ENCODE data around the gene CYSRT1. TPM values are rescaled to one million over a fixed set of nuclear protein-coding genes. Genes with fewer than 3 reads are reported as not detected.

Gene CYSRT1
- polyA plus RNA-seq, 1 experiment, result 0.74 TPM

DNA sequence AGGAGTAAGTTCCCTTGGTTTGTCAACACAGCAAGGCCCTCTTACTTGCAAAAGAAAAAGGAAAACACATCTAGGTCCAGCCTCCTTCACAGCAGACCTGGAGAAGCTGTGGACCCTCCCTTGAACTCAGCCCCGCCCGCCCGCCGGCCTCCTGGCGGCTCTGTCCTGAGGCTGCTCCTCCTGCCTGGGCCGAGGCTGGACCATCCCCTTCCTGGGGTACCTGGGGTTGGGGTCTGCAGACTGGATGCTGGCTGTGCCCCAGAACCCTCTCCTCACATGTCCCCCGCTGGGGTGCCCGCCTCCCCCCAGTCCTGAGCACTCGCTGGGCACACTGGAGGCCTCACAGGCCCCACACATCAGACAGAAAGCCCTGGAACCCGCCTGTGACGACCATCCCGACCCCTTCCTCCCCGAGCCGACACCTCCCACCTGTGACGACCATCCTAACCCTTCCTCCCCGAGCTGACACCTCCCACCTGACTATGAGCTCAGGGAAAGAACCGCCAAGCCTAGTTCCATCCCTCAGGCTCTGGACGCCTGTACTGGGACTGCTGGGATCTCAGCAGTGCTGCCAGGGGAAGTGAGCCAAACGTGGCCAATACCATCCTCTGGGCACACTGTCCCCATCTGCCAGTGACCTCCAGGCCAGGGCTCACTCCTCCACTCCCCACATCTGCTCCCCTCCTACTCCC lies 45.9 kb upstream of the CYSRT1 start:
- CTCF ChIA-PET, result interaction anchor here (1.2 kb wide), 1 partner anchor 24 kb away, joined by 3 read pairs; no protein-coding TSS in a partner anchor
- POLR2A ChIA-PET, result no interaction called here
- Histone ChIP-seq H3K4me3 (ENCODE audit: low read depth, low read length) (no peak overlapping the region), H3K36me3 (ENCODE audit: control insufficient read depth, insufficient read depth, low read length) (peaks cover 27% of the 10 kb centered on the region), H3K27me3 (ENCODE audit: control insufficient read depth, insufficient read depth, low read length) (no peaks in the 10 kb centered on the region)
- DNase-seq (ENCODE audit: low read depth), result no peak
- TF ChIP-seq, protein P1, sequence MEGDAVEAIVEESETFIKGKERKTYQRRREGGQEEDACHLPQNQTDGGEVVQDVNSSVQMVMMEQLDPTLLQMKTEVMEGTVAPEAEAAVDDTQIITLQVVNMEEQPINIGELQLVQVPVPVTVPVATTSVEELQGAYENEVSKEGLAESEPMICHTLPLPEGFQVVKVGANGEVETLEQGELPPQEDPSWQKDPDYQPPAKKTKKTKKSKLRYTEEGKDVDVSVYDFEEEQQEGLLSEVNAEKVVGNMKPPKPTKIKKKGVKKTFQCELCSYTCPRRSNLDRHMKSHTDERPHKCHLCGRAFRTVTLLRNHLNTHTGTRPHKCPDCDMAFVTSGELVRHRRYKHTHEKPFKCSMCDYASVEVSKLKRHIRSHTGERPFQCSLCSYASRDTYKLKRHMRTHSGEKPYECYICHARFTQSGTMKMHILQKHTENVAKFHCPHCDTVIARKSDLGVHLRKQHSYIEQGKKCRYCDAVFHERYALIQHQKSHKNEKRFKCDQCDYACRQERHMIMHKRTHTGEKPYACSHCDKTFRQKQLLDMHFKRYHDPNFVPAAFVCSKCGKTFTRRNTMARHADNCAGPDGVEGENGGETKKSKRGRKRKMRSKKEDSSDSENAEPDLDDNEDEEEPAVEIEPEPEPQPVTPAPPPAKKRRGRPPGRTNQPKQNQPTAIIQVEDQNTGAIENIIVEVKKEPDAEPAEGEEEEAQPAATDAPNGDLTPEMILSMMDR (IDR thresholded peaks at IDR 0.05; ENCODE audit: insufficient read depth, low read depth, low read length), result no peak

DNA sequence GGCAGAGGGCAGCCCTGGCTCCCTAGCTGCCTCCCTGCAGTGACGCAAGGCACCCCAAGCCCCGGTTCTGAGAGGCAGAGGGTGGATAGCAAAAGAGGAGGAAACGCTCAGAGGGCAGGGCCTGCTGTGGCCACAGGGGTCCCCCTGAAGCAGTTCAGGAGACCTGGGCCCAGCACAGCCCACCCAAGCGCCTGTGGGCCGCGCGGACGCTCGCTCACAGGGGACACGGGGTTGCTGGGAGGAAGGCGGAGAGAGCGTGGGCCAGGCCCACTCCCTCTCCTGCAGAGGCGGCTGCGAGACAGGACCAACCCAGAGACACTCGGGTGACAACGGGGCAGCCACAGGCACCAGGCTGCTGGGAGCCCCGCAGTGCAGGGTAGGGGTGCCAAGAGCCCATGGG lies 45.2 kb upstream of the CYSRT1 start:
- POLR2A ChIA-PET, result interaction anchor here (0.6 kb wide), 1 partner anchor 9 kb away, joined by 3 read pairs; no protein-coding TSS in a partner anchor
- H3K36me3 ChIP-seq (ENCODE audit: control insufficient read depth, insufficient read depth, low read length), result peaks cover 32% of the 10 kb centered on the region
- TF ChIP-seq, protein P1 (IDR thresholded peaks at IDR 0.05; ENCODE audit: insufficient read depth, low read depth, low read length), result no peak
- H3K4me3 ChIP-seq (ENCODE audit: low read depth, low read length), result no peak overlapping the region
- no peaks in the 10 kb centered on the region for H3K27me3 ChIP-seq (ENCODE audit: control insufficient read depth, insufficient read depth, low read length)
- CTCF ChIA-PET, result no interaction called here
- DNase-seq (ENCODE audit: low read depth), result no peak

- Histone ChIP-seq H3K36me3 (ENCODE audit: control insufficient read depth, insufficient read depth, low read length) (peaks cover 35% of the 10 kb centered on the region), H3K4me3 (ENCODE audit: low read depth, low read length) (no peak overlapping the region), H3K27me3 (ENCODE audit: control insufficient read depth, insufficient read depth, low read length) (no peaks in the 10 kb centered on the region)
- no peak for DNase-seq (ENCODE audit: low read depth)
- TF ChIP-seq, protein P1 (IDR thresholded peaks at IDR 0.05; ENCODE audit: insufficient read depth, low read depth, low read length), result no peak
- ChIA-PET POLR2A (interaction anchor here (0.6 kb wide), 1 partner anchor 10 kb away, joined by 3 read pairs; no protein-coding TSS in a partner anchor), CTCF (interaction anchor here (1.1 kb wide), 1 partner anchor 47 kb away, joined by 4 read pairs; the partner anchor contains the start of gene RNF224)
Observed at GRCh38 chr9:137180491-137180890, 44.5 kb upstream of the CYSRT1 start.

DNA sequence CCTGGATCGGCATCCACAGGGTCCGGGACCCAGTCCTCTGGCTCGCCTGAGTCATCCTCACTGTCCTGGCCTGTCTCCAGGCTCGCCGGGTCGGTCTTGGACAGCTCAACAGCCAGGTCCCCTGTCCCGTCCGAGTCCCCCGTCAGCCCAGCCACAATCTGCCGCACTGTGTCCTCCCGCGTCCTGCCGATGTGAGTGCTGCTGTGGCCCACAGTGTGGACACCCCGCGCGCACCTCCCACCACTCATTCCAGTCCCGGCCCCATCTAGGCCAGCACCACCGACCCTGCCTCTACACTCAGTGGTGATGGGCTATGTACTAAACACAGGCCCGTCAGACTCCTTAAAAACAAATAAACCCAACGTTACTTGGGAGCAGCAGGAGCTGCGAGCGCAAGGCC lies 43.3 kb upstream of the CYSRT1 start:
- TF ChIP-seq, protein P1 (IDR thresholded peaks at IDR 0.05; ENCODE audit: insufficient read depth, low read depth, low read length), result no peak
- Histone ChIP-seq H3K4me3 (ENCODE audit: low read depth, low read length) (no peak overlapping the region), H3K36me3 (ENCODE audit: control insufficient read depth, insufficient read depth, low read length) (peaks cover 36% of the 10 kb centered on the region), H3K27me3 (ENCODE audit: control insufficient read depth, insufficient read depth, low read length) (no peaks in the 10 kb centered on the region)
- POLR2A ChIA-PET, result no interaction called here
- DNase-seq (ENCODE audit: low read depth), result no peak
- CTCF ChIA-PET, result interaction anchor here (1.1 kb wide), 1 partner anchor 45 kb away, joined by 4 read pairs; the partner anchor contains the start of gene RNF224

DNA sequence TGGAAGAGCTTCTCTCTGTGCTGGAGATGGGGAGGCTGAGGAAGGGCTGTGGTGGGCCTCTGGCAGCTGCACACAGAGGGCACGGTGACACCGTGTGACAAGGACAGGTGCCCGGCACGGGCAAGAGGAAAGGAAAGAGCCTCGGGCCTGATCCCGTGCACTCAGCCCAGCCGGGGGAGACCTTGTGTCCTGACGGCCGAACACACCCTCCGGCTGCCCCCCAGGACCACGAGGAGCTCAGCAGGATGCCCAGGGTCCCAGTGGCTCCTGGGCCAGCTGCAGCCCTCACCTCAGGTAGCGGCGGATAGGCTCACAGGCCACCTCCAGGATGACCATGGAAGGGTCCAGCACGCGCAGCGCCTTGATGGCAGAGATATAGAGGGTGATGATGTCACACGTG lies 42.1 kb upstream of the CYSRT1 start:
- TF ChIP-seq, protein P1 (IDR thresholded peaks at IDR 0.05; ENCODE audit: insufficient read depth, low read depth, low read length), result no peak
- no peak overlapping the region for H3K4me3 ChIP-seq (ENCODE audit: low read depth, low read length)
- ChIA-PET CTCF (interaction anchor here (0.5 kb wide), 1 partner anchor 394 kb away, joined by 3 read pairs; no protein-coding TSS in a partner anchor), POLR2A (no interaction called here)
- DNase-seq (ENCODE audit: low read depth), result no peak
- no peaks in the 10 kb centered on the region for H3K27me3 ChIP-seq (ENCODE audit: control insufficient read depth, insufficient read depth, low read length)
- H3K36me3 ChIP-seq (ENCODE audit: control insufficient read depth, insufficient read depth, low read length), result peaks cover 38% of the 10 kb centered on the region

Measured in BJ (cell line).